SK-N-SH treated with all-trans-retinoic acid at 6 μM for 48 hours (cell line): ENCODE measurements around the gene EFCAB13.

ENCODE experiments used
- CSRNP3 ChIP-seq: fragments of 250-450 bp; sonication (Bioruptor Pico); IDR thresholded peaks from 2 replicates; pipeline ENCODE4 v1.5.1; 2021; ENCODE audit warnings: mild to moderate bottlenecking, moderate library complexity
- ESRRG ChIP-seq: fragments of 250-450 bp; sonication (Bioruptor Pico); IDR thresholded peaks from 2 replicates; pipeline ENCODE4 v1.6.1; 2021; ENCODE audit warnings: mild to moderate bottlenecking
- POU6F1 ChIP-seq: fragments of 250-450 bp; sonication (Bioruptor Pico); IDR thresholded peaks from 2 replicates; pipeline ENCODE4 v1.8.0; 2021; ENCODE audit warnings: low read depth, mild to moderate bottlenecking, moderate library complexity, borderline replicate concordance
- ZC3H10 ChIP-seq: fragments of 250-450 bp; sonication (Bioruptor Pico); IDR thresholded peaks from 2 replicates; pipeline ENCODE4 v1.5.1; 2021; ENCODE audit warnings: mild to moderate bottlenecking, moderate library complexity
- ZNF70 ChIP-seq: fragments of 450-650 bp; formaldehyde crosslinking; IDR thresholded peaks from 2 replicates; pipeline ENCODE4 v1.5.0; 2020; ENCODE audit warnings: mild to moderate bottlenecking, moderate library complexity
- ZNF8 ChIP-seq: fragments of 450-650 bp; formaldehyde crosslinking; IDR thresholded peaks from 2 replicates; pipeline ENCODE4 v1.5.0; 2020; ENCODE audit warnings: mild to moderate bottlenecking, moderate library complexity

- TF ChIP-seq ESRRG (no peak), CSRNP3 (CRISPR knock-in tag) (no peak), ZNF8 (CRISPR knock-in tag) (no peak), ZNF70 (CRISPR knock-in tag) (no peak), POU6F1 (CRISPR knock-in tag) (no peak), ZC3H10 (no peak)
Observed at GRCh38 chr17:47404006-47404405, 80.3 kb downstream of the EFCAB13 start.
